T1000 (cell line): ENCODE measurements around the gene CHST5.
"Not testable (repeated sequence)": the region's sequence is repeated elsewhere in the genome, so short reads cannot be mapped to it uniquely, and the experiment has no call there.

Experiments
- DNase-seq: peaks from one replicate; lab custom pipeline; 2025; ENCODE audit warnings: mixed read lengths; lab: John Stamatoyannopoulos, UW

CHST5 gene

GRCh38 chr16:75550211-75550662, 14.3 kb upstream of the CHST5 start:
- no peak for DNase-seq

DNA sequence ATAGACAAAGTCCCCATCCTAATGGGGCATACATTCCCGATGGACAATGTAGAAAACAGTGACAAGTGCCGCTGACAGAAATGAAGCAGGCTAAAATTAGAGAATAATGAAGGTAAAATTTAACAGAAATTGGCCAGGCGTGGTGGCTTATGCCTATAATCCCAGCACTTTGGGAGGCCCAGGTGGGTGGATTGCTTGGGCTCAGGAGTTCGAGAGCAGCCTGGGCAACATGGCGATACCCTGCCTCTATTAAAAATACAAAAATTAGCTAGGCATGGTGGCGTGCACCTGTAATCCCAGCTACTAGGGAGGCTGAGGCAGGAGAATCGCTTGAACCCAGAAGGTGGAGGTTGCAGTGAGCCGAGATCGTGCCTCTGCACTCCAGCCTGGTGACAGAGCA, 12.5 kb upstream of the CHST5 start:
- DNase-seq, result not testable (repeated sequence)

- DNase-seq, result no peak
Measured at GRCh38 chr16:75546293-75546692, 10.4 kb upstream of the CHST5 start.

GRCh38 chr16:75545879-75546278, 10.0 kb upstream of the CHST5 start:
- DNase-seq, result not testable (repeated sequence)

DNA sequence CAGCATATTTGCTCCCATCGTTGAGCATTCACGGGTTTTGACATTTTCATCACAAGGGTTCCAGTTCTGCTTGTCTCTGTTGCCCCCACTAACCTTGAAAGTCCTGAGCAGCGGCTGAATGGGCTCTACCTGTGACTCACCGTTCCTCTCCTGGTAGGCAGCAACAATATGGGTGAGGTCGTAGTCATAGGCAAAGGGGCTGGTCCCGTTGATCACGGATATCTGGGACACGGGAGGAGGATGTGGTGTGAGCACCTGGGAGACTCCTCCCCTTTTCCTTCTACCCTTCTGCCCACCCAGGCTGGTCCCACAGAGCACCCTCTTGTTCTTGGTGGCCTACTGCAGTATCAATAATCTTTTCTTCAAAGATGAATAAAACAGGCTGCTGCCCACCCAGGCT, 6.6 kb upstream of the CHST5 start:
- not testable (repeated sequence) for DNase-seq

DNA sequence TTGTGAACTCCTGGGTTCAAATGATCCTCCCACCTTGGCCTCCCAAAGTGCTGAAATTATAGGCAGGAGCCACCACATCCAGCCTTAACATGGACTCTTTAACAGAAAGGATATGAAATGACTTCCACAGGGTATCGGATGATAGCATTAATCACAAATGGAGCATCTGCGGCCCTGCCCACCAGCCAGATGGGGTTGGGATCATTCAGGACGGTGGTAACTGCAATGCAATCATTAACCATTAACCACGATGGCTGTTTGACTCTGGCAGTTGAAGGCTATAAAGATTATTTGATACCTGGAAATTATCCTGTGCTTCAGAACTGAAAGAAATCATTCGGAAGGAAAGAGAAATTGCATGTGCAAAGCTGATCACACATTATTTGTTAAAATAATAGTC, 5.3 kb upstream of the CHST5 start:
- DNase-seq, result no peak

DNA sequence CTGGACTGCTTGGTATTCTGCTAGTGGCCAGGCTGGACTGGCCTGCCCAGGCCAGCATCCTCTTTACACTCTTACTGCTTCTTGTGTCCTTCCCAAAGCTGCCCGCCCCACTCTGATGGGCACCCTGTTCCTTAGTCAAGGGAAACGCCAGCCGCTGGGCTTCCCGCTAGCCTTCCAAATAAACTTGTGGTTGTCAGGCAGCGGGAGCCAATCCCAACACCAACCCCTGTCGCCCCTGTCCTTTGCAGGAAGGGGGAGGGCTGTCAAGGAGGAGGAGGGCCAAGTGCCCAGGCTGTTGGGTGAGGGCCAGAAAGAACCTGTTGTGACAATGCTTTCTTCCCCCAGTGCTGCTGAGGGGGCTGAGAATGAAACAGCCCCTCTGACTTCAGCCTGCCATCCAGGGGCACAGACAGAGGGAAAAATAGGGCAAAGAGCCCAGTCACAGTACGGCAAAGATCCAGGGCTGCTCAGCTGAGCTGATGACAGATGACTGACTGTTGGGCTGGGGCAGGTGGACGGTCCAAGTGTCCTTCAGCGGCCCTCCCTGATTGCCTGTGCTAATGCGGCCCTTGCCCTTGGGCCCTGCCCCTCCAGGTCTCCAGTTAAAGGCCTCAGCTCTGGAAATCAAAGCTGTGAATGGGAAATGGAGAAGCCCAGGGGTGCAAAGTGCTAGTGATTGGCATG, 3.1 kb upstream of the CHST5 start:
- DNase-seq, result not testable (repeated sequence)

DNA sequence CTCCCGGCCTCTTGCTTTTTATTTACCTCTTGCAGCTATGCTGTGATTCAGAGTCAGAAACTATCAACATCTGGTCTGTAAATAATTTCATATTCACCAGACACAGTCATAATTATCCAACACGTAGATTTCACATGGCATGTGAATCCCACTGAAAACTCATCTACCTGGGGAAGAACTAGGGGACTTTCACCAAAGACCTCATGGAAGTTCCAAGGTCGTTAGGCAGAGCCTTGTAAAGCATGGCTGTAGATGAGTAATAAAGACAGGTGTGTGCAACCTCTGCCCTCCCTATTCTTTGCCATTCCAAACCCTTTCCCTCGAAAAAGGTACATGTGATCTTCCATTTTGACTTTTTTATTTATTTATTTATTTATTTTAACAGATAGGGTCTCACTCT, 1.9 kb upstream of the CHST5 start:
- DNase-seq, result no peak

- DNase-seq, result no peak
Measured at GRCh38 chr16:75535211-75535843, 581 bp downstream of the CHST5 start.

- no peak for DNase-seq
Measured at GRCh38 chr16:75534560-75535205, 1.2 kb downstream of the CHST5 start.

GRCh38 chr16:75532791-75533190, 3.1 kb downstream of the CHST5 start:
- DNase-seq, result no peak

DNA sequence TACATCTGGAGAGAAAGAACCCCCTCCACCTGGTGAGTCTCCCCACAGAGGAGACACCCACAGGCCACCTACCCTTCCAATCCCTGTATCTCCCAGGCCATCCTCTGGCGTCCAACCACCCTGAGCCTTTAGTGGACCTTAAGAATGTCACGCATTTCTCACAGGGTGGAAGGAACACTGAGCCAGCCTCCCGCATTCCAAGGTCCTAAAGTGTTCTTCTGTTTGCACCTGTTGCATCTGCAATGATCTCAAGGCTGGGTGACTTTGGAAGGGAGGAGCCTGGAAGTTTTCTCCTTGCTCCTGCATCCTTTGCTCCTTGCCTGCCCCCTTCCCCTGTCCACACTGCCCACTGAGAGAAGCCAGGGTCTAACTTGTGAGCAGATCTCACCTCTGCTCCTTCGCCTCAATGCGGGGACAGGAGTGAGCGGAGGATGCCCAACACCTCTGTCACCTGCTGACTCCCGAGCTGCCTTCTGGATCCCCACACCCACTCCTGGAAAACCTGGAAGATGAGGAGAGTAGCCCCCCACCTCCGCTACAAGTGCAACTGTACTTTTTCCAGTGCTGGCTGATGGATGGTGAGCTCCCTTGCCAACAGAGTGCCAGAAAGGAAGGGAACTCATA, 3.7 kb downstream of the CHST5 start:
- DNase-seq, result no peak

DNA sequence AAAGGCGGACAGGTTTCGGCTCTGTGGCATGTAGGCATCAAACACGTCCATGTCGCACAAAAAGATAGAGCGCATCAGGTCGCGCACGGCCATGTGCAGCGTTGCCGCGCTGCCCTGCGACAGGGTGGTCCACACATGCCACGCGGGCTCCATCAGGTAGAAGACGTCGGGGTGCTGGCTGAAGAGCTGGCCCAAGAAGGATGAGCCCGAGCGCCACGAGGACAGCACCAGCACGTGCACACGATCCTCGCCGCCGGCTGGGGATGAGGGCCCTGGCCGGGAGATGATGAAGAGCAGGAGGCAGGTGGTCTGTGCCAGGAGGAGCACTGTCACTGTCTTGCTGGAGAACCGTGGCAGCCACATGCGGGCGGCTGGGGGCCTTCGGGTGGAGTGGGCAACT, 5.9 kb downstream of the CHST5 start:
- DNase-seq, result no peak

- no peak for DNase-seq
Measured at GRCh38 chr16:75529056-75529905, 6.6 kb downstream of the CHST5 start.

GRCh38 chr16:75527825-75528299, 8.0 kb downstream of the CHST5 start:
- DNase-seq, result no peak

- DNase-seq, result no peak
Measured at GRCh38 chr16:75526032-75526790, 9.7 kb downstream of the CHST5 start.

- no peak for DNase-seq
Measured at GRCh38 chr16:75519175-75519574, 16.7 kb downstream of the CHST5 start.

GRCh38 chr16:75516189-75516966, 19.5 kb downstream of the CHST5 start:
- DNase-seq, result not testable (repeated sequence)

- no peak for DNase-seq
Measured at GRCh38 chr16:75514296-75514695, 21.6 kb downstream of the CHST5 start.

DNA sequence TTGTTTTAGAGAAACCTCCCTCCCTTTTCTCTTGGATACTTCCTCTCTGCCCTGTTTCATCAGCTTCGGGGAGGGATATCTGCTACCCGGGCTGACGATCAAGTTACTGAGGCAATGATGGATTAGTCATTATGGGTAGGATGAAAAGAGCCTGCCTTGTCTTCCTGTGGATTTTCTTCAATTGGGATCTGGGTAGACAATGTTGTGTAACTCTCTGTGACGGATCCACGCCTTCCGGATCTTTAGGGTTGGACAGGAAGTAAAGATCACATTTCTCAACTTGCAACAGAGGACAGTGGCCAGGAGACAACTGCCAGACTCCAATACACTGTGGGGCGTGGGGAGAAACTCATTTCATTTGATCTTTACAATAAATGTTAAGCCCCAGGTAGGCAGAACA, 29.3 kb downstream of the CHST5 start:
- DNase-seq, result no peak
